HUDEP-2 (cell line): ENCODE data around the gene G3BP2.
A peak's percentile ranks its signal among the peaks of the same experiment; 100 is the strongest.

Experiments
- DNase-seq, 76 experiments: peaks; one replicate each; lab custom pipeline; 2025; ENCODE audit not compliant: unreplicated experiment in 76 of 76; lab: John Stamatoyannopoulos, UW

The G3BP2 gene

DNA sequence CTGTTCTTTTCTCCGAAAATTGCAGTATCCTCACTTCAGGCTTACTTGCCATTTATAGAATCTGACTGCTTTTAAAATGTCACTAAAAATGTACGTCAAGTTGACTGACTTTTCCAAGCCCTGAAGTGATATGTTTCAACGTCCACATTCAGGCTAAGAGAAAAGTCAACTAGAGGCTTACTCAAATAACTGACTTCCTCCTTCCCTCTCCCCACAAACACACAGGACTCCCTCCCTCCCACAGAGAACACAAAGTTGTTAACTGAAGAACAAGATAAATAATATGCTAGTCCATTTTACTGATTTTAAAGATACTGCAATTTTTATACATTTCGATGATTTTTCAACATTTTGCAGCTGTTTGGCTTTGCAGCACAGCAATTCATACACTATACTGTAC lies 29.1 kb downstream of the G3BP2 start:
- DNase-seq = no peak

DNA sequence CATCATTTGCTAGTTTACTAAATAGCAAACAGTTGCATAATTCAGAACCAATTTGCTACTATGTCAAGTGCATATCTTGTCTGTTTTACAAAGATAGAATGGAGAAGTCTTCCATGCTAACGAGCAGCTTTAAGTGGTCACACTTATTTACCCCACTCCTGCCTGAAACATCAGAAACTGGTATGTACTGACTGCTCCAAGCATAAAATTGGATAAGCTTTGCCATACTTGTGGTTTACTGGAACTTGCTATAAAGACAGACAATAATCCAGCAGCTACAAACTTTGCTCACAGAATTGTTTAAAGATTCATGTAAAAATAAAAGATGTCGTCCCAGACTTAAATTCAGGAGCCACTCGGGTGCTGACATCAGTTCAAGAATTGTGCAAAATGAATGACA lies 29.6 kb downstream of the G3BP2 start:
- DNase-seq = no peak

DNA sequence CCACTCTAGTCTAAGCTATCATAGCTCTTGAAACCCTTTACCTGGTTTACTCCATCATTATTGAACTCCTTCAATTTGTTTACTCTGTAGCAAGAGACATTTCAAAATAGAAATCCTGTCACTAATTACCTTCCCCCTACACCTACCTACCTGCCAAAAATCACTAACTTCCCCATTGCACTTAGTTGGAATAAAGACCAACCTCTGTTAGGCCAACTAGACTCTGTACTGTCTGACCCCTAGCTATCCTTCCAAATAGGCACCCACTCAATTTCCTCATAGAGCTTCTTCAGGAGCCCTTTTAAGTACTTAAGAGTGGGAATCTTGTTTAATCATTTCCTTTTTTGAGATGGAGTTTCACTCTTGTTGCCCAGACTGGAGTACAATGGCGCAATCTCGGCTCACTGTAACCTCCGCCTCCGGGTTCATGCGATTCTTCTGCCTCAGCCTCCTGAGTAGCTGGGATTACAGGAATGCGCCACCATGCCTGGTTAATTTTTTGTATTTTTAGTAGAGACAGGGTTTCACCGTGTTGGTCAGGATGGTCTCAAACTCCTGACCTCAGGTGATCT lies 34.0 kb downstream of the G3BP2 start:
- DNase-seq = no peak

DNA sequence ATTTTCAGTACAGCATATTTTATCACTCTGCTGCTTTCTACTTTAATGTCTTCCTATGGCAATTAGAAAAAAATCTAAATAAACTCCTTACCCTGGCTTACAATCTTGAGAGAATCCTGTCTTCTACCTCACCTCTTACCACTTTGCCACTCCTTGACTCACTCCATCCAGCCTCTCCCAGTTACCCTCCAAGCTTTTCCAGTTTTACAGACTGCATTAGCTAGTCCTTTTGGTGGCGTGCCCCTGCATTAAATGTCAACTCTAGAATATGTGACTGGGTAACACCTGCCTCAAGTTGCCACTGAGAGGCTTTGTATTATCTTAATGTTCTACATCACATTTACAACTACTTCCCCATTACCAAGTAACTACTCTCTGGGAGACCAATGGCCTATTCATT lies 35.4 kb downstream of the G3BP2 start:
- no peak for DNase-seq

- no peak for DNase-seq
Observed at GRCh38 chr4:75637176-75637575, 36.0 kb downstream of the G3BP2 start.

DNA sequence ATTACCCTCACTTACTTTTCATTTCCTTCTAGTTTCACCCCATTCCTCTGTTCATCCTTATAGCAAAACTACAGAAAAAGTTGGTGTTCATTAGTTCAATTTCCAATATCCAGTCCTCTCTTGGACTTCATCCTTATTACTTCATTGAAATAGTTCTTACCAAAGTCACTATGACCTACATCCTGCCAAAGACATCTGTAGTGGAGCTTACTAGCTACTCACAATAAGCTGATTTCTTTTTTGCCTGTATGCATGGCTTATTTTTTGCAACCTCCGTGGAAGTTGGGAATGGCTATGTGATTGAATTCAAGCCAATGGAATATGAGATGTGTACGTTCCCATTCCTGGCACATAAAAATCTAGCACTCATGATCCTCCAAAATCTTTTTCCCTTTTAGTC lies 38.3 kb downstream of the G3BP2 start:
- DNase-seq = no peak

DNA sequence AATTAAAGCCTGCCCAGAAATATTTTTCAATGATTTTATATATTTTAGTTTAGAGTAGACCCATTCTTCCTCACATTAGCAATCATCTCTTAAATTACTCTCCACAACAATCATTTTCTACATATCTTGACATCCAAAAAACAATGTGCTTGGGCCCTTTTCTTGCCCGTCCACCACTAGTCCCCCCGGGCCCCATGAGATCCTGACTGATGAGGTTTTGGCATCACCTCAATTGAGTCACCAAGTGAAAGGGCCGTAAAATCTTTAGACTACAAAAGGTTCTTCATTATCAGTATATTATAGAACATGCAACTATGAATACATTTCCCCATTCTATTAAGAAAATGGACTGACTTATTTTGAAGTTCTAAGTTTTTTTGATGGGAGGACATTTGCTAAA lies 38.9 kb downstream of the G3BP2 start:
- DNase-seq = no peak

- DNase-seq = no peak
Observed at GRCh38 chr4:75633846-75634245, 39.4 kb downstream of the G3BP2 start.

DNA sequence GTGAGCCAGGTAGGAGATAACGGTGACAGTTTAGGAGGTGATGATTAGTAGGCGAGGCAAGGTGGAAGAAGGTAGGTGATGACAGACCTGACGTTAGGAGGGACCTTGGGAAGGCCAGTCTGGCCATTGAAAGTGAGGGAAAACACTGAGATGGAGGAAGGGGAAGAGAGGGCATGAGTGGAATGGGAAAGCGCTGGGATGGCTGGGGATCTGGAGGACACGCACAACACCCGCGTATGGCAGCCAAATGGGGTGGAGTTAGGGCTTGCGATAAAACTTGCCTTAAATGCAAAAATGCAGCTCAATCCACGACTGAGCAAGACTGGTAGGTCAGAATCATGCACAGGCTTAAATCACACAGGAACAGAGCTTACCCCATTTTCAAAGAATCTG lies 42.3 kb downstream of the G3BP2 start:
- no peak for DNase-seq

DNA sequence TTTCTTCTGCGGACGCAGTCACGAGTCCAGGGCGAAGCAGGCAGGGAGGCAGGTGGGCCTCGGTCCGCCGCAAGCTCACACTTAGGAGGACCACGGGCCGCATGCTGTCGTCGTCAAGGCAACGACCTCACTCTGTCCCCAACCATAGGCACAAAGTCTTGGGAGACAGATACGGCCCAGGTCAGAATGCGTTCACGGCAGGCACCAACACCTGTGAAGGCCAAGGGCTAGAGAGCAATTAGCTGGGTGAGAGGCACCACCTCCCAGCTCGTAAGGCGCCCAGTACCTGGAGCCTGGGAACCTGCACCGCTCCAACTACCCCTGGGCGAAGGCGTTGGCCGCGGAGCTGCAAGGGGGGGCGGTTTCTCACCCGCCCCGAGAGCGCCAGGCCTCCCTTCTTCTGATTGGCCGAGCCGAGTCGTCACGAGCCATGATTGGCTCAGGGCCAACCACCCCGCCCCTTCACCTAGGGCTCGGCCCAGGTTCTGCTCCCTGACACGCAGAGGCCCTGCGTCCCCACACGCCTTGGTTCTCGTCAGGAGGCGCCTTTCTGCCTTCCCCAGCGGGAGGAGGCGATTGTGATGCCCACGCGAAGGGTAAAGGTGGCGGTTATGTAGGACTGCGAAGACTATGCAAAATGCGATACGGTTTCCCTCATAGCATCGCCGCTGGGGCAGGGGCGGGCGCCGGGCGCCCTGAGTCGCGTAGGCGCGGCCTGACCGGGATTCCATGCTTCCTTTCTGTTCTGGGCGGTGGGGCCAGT lies 42.9 kb downstream of the G3BP2 start, which contains the start of gene CDKL2:
Gene CDKL2, minus strand, starts transcription at position 355 of the 763 bp plus-strand sequence. CDS start 4,540 bp downstream, outside the sequence.
- peak in 61 of 76 experiments; percentile 1 to 88 (median 50) for DNase-seq

GRCh38 chr4:75629239-75629638 lies 44.0 kb downstream of the G3BP2 start:
- no peak for DNase-seq

GRCh38 chr4:75623026-75623425 lies 50.2 kb downstream of the G3BP2 start:
- DNase-seq = peak in 3 of 76 experiments; percentile 0 to 27 (median 3)

GRCh38 chr4:75621715-75622114 lies 51.5 kb downstream of the G3BP2 start:
- DNase-seq = no peak

DNA sequence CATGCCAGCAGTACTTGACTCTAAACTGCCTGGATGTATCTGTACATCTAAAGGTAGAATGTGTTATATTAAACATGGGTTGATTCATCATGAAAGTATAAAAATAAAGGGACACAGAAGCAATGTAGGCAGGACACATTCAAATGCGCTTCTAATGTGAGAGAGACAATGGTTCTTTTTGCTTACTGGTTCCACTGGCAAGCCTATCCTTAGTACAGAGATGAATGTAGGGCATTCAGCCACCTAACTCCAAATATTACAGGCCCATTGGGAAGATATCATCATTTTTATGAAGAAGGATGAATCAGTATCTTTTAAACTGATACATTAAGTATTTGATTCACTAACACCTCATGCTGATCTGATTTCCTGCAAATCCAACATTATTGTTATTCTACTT lies 60.9 kb downstream of the G3BP2 start:
- no peak for DNase-seq

- DNase-seq = no peak
Observed at GRCh38 chr4:75605928-75606327, 67.3 kb downstream of the G3BP2 start.

- DNase-seq = no peak
Observed at GRCh38 chr4:75599647-75600046, 73.6 kb downstream of the G3BP2 start.

- DNase-seq = peak in 1 of 76 experiments; percentile 1
Observed at GRCh38 chr4:75598390-75598789, 74.8 kb downstream of the G3BP2 start.

DNA sequence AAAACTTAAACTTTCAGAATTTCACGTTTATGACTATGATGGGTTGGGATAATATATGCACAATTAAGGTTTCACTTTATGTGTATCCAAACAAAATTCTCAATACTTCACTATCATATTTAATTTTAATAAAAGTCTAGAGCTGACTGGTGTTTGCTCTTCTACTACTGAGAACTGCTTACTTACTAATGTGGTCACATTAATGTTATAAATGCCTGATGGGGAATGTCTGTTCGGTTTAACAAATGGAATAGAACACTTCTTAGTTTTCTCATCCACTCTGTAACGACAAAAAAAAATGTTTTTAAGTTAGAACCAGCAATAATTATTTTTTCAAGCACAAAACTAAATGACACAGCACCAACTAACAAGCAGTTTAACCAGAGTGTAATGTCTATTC lies 77.2 kb downstream of the G3BP2 start:
- no peak for DNase-seq

DNA sequence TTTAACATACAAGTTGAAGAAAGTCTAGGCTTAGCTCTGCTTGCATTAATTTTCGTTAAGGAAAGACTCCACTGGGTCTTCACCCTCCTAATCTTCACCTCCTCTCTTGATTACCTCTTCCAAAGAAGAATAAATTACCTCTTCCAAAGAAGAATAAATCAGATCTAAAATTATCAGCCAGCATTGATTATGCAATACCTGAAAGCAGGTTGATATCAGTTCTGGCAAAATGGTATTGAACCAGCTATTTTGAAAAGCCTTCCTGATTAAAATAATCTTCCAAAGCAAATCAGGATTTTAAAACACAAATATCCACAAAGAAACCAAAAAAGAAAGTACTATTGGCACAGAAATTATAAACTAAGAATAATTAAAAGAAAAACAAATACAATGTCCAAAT lies 79.8 kb downstream of the G3BP2 start:
- DNase-seq = no peak
